GM12864 (cell line): Measurements from ENCODE around the gene PNMA6F.
"Not testable (repeated sequence)": the region's sequence is repeated elsewhere in the genome, so short reads cannot be mapped to it uniquely, and the experiment has no call there.

Experiments used
- DNase-seq: peaks from one replicate; pipeline ENCODE4 v3.0.0-alpha.2; 2011; ENCODE audit warnings: low read depth
- H3K4me3 ChIP-seq: 2 replicates; pipeline ENCODE4 v1.5.1; 2011; ENCODE audit warnings: mild to moderate bottlenecking, low read depth, low read length, control low read depth
- TF ChIP-seq, protein P1 (sequence below): IDR thresholded peaks from 2 replicates; pipeline ENCODE4 v1.5.1; 2011; ENCODE audit warnings: low read depth, mild to moderate bottlenecking, moderate library complexity, low read length, control low read depth, inconsistent platforms; ENCODE audit errors: missing control alignments

The PNMA6F gene

DNA sequence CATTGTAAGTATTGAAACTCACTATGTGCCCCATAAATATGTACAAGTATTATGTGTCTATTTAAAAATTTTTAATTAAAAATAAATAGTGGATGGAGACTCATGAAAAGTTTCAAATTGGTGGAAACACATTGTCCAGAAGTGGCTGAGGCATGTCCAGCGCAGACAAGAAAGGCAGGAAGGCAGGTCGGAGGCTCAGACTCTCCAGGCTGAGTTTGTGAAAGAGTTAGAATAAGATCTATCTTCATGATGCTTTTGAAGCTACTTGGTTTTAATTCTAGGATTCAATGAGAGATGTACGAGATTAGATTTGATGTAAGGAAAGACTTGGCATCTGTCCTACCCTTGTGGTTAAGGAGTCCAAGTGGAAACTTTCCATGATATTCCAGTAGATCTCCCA, 19.8 kb downstream of the PNMA6F start:
- no peak overlapping the region for H3K4me3 ChIP-seq
- TF ChIP-seq, protein P1, sequence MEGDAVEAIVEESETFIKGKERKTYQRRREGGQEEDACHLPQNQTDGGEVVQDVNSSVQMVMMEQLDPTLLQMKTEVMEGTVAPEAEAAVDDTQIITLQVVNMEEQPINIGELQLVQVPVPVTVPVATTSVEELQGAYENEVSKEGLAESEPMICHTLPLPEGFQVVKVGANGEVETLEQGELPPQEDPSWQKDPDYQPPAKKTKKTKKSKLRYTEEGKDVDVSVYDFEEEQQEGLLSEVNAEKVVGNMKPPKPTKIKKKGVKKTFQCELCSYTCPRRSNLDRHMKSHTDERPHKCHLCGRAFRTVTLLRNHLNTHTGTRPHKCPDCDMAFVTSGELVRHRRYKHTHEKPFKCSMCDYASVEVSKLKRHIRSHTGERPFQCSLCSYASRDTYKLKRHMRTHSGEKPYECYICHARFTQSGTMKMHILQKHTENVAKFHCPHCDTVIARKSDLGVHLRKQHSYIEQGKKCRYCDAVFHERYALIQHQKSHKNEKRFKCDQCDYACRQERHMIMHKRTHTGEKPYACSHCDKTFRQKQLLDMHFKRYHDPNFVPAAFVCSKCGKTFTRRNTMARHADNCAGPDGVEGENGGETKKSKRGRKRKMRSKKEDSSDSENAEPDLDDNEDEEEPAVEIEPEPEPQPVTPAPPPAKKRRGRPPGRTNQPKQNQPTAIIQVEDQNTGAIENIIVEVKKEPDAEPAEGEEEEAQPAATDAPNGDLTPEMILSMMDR, result no peak
- no peak for DNase-seq

- DNase-seq, result no peak
- no peak overlapping the region for H3K4me3 ChIP-seq
- TF ChIP-seq, protein P1, result no peak
Observed at GRCh38 chrX:153299855-153300254, 21.7 kb downstream of the PNMA6F start.

DNA sequence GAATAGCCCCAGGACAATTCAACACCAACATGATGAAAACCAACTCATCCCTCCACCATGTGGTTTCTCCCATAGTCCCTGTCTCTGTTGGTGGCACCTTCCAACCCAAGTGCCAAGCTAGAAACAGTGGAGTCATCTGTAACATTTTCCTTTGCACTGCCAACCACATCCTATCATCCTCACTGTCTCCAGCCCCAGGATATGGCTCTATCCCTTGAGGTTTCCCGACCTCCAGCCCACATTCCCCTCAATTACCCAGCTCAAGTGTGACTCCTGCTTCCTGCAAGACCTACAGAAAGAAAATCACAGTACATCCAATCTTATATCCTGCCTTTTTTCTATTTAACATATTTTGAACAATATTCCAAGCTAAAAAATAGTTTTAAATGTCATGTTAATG, 24.2 kb downstream of the PNMA6F start:
- TF ChIP-seq, protein P1, result no peak
- no peak overlapping the region for H3K4me3 ChIP-seq
- DNase-seq, result no peak

- DNase-seq, result peak; percentile 2
- not testable (repeated sequence) for H3K4me3 ChIP-seq
Observed at GRCh38 chrX:153293485-153294071, 28.0 kb downstream of the PNMA6F start.

DNA sequence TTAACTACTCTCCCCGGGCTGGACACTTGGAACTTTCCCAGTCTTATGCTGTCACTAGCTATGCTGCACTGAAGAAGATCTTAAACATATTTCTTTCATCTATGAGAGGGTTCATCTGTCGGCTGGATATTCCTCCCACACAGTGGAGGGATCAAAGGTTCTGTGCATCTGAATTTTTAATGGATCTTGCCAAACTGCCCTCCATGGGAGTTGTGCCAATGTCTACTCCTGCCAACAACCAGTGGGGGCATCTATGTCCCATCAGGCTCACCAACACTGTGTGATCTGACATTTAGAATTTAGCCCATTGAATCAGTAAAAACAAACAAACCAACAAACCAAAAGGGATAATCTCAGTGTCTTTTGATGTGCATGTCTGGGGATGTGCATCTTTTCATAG, 32.8 kb downstream of the PNMA6F start:
- H3K4me3 ChIP-seq, DNase-seq: not testable (repeated sequence)

- not testable (repeated sequence) for H3K4me3 ChIP-seq
Observed at GRCh38 chrX:153285678-153286077, 35.9 kb downstream of the PNMA6F start.

GRCh38 chrX:153283982-153284381, 37.6 kb downstream of the PNMA6F start:
- not testable (repeated sequence) for H3K4me3 ChIP-seq, DNase-seq

More at GRCh38 chrX:153285678-153286077, 35.9 kb downstream of the PNMA6F start:
- not testable (repeated sequence) for DNase-seq

DNA sequence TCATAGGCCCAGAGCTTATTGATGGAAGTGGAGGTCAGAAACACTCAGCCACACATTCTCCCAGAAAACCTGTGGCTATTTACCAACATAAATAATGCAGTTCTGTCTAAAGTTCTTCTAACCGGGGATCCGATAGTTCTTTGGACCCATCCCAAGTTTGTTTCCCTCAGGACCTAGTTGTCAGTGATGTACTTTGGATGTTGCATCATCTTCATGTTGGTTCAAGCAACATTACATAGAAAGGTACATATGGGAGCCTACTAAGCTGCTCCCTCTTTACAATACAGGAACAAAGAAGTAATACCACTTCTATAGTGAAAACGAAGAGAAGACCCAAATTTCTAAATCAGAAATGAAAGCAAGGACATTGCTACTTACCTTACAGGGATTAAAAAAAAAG, 39.8 kb downstream of the PNMA6F start:
- not testable (repeated sequence) for DNase-seq, H3K4me3 ChIP-seq

- not testable (repeated sequence) for DNase-seq, H3K4me3 ChIP-seq
Observed at GRCh38 chrX:153279304-153279703, 42.3 kb downstream of the PNMA6F start.

DNA sequence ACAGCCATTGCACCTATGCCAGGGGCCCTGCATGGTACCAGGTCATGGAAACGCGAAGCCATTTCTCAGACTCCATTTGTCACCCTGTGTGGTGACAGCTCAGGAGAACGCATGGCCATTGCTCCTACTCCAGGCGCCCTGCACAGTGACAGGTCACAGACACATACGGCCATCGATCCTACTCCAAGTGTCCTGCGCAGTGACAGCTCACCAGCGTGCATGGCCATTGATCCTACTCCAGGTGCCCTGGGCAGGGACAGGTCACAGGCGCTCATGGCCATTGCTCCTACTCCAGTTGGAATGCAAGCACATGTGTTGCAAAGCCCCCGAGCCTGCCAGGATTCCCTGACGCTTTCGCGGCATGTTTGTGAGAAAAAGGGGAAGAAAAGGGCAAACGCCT, 45.5 kb downstream of the PNMA6F start:
- not testable (repeated sequence) for DNase-seq, H3K4me3 ChIP-seq

GRCh38 chrX:153275418-153275817, 46.1 kb downstream of the PNMA6F start:
- not testable (repeated sequence) for H3K4me3 ChIP-seq

DNA sequence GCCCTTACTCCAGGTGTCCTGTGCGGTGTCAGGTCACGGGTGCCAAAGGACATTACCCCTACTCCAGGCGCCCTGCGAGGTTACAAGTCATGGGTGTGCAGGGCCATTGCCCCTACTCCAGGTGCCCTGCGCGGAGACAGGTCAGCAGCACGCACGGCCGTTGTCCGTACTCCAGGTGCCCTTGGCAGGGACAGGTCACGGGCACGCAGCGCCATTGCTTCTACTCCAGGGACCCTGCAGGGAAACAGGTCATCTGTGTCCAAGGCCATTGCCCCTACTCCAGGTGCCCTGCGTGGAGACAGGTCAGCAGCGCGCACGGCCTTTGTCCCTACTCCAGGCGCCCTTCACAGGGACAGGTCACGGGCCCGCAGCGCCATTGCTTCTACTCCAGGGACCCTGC, 49.0 kb downstream of the PNMA6F start:
- not testable (repeated sequence) for H3K4me3 ChIP-seq, DNase-seq

More at GRCh38 chrX:153275418-153275817, 46.1 kb downstream of the PNMA6F start:
- DNase-seq, result not testable (repeated sequence)

- not testable (repeated sequence) for DNase-seq
Observed at GRCh38 chrX:153272070-153272469, 49.5 kb downstream of the PNMA6F start.

More at GRCh38 chrX:153272070-153272469, 49.5 kb downstream of the PNMA6F start:
- not testable (repeated sequence) for H3K4me3 ChIP-seq
